ENCODE data around the gene COPG1. TPM values are rescaled to one million over a fixed set of nuclear protein-coding genes. Genes with fewer than 3 reads are reported as not detected.

The COPG1 gene
- total and polyA plus RNA-seq, 2 of the 13 experiments (the other 11 are each of a cell fraction or from before 2014, with no cell fraction given): 98.6 to 166 TPM

DNA sequence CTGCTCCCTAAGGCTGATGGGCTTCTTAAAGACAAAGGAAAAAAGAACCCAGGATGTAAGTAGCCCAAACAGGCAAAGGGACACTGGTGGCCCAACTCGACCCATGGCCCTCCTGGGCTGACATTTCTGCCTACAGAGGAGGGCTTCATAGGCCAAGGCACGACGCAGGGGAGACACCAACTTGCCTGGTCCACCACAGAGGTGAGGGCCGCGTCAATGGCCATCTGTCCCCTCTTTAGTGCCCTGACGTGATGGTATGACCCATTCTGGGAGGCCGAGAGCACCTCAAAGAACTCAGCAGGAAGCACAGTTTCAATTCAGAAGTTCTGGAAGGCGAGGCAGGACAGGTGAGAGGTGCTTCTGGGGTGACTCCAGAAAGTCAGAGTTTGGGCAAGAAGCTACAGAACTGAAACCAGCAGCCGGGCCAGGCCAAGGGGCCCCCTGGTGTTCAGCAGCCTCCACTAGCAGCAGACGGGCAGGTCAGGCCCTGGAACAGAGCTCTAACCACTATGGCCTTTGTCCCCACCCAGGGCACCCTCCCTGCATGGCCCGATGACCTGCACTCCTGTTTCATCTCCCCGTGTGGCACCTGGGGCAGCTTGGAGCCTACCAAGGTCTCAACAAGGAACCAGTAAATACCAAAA, 74.4 kb downstream of the COPG1 start (continued):
- TF ChIP-seq KDM2A (CRISPR knock-in tag; IDR thresholded peaks at IDR 0.05; ENCODE audit: borderline replicate concordance, low read depth) (no peak), SMC3 (IDR thresholded peaks at IDR 0.05; ENCODE audit: low read length) (peak; percentile 25; the same call in 1 of the 2 replicates), SP5 (CRISPR knock-in tag; IDR thresholded peaks at IDR 0.05; ENCODE audit: borderline replicate concordance, low read depth) (no peak), STAG1 (CRISPR knock-in tag; IDR thresholded peaks at IDR 0.05) (peak; percentile 50), ERF (CRISPR knock-in tag; IDR thresholded peaks at IDR 0.05) (peak; percentile 40; the same call in 1 of the 2 replicates), RXRA (CRISPR knock-in tag; IDR thresholded peaks at IDR 0.05) (no peak), RARA (CRISPR knock-in tag; IDR thresholded peaks at IDR 0.05) (0 out of 2 replicates have a peak, but pooled peaks have one; percentile 17), ZNF83 (CRISPR knock-in tag; IDR thresholded peaks at IDR 0.05; ENCODE audit: borderline replicate concordance) (peak; percentile 20; the same call in 1 of the 2 replicates), HNF4A (CRISPR knock-in tag; IDR thresholded peaks at IDR 0.05) (peak; percentile 57), TRIM22 (IDR thresholded peaks at IDR 0.05) (no peak), ZSCAN29 (CRISPR knock-in tag; conservative IDR thresholded peaks at IDR 0.05) (no peak), ZBTB26 (CRISPR knock-in tag; IDR thresholded peaks at IDR 0.05; ENCODE audit: borderline replicate concordance) (no peak), ZEB1 (IDR thresholded peaks at IDR 0.05; ENCODE audit: insufficient replicate concordance, low read depth) (no peak), ARID4A (CRISPR knock-in tag; IDR thresholded peaks at IDR 0.05; ENCODE audit: borderline replicate concordance) (peak; percentile 25; the same call in 1 of the 2 replicates), KAT8 (CRISPR knock-in tag; IDR thresholded peaks at IDR 0.05) (no peak), AHR (CRISPR knock-in tag; IDR thresholded peaks at IDR 0.05) (no peak), ATRX (CRISPR knock-in tag; IDR thresholded peaks at IDR 0.05; ENCODE audit: borderline replicate concordance) (no peak)
- TF ChIP-seq, protein P1, sequence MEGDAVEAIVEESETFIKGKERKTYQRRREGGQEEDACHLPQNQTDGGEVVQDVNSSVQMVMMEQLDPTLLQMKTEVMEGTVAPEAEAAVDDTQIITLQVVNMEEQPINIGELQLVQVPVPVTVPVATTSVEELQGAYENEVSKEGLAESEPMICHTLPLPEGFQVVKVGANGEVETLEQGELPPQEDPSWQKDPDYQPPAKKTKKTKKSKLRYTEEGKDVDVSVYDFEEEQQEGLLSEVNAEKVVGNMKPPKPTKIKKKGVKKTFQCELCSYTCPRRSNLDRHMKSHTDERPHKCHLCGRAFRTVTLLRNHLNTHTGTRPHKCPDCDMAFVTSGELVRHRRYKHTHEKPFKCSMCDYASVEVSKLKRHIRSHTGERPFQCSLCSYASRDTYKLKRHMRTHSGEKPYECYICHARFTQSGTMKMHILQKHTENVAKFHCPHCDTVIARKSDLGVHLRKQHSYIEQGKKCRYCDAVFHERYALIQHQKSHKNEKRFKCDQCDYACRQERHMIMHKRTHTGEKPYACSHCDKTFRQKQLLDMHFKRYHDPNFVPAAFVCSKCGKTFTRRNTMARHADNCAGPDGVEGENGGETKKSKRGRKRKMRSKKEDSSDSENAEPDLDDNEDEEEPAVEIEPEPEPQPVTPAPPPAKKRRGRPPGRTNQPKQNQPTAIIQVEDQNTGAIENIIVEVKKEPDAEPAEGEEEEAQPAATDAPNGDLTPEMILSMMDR (CRISPR knock-in tag; IDR thresholded peaks at IDR 0.05): peak; percentile 73
- TF ChIP-seq, protein P2, sequence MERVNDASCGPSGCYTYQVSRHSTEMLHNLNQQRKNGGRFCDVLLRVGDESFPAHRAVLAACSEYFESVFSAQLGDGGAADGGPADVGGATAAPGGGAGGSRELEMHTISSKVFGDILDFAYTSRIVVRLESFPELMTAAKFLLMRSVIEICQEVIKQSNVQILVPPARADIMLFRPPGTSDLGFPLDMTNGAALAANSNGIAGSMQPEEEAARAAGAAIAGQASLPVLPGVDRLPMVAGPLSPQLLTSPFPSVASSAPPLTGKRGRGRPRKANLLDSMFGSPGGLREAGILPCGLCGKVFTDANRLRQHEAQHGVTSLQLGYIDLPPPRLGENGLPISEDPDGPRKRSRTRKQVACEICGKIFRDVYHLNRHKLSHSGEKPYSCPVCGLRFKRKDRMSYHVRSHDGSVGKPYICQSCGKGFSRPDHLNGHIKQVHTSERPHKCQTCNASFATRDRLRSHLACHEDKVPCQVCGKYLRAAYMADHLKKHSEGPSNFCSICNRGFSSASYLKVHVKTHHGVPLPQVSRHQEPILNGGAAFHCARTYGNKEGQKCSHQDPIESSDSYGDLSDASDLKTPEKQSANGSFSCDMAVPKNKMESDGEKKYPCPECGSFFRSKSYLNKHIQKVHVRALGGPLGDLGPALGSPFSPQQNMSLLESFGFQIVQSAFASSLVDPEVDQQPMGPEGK (CRISPR knock-in tag; IDR thresholded peaks at IDR 0.05): 0 out of 2 replicates have a peak, but pooled peaks have one; percentile 13
